ENCODE data around the gene TGFB1.

The TGFB1 gene

GRCh38 chr19:41369769-41370168, 16.0 kb upstream of the TGFB1 start:
- no peaks in the 10 kb centered on the region for H4K20me1 ChIP-seq (ENCODE audit: control insufficient read depth, insufficient read depth, low read depth, low read length)
- H3K4me1 ChIP-seq (ENCODE audit: control insufficient read depth, low read length), result peaks cover 14% of the 10 kb centered on the region
- H3K27ac ChIP-seq (ENCODE audit: low read depth, low read length), result no peak overlapping the region
- no peak overlapping the region for H3K4me2 ChIP-seq (ENCODE audit: low read length)
- no peaks in the 10 kb centered on the region for H3K9me3 ChIP-seq (ENCODE audit: control insufficient read depth, insufficient read depth, low read length)
- H3K4me3 ChIP-seq (ENCODE audit: low read length), result no peak overlapping the region
- no peaks in the 10 kb centered on the region for H3F3A ChIP-seq (ENCODE audit: control insufficient read depth, insufficient read depth)
- no peaks in the 10 kb centered on the region for H3K27me3 ChIP-seq (ENCODE audit: control insufficient read depth, low read length)
- no peaks in the 10 kb centered on the region; the same call in 1 of the 2 replicates for H3K36me3 ChIP-seq (ENCODE audit: control insufficient read depth, low read length)
- no peaks in the 10 kb centered on the region for H3K9me2 ChIP-seq (replicated peaks; ENCODE audit: control insufficient read depth, low read length)
- H3K79me2 ChIP-seq (ENCODE audit: control insufficient read depth, low read length), result peaks cover 21% of the 10 kb centered on the region
- TF ChIP-seq CTCF (IDR thresholded peaks at IDR 0.05; ENCODE audit: low read depth, low read length, poor library complexity, severe bottlenecking), result no peak
- TF ChIP-seq EZH2phosphoT487 (IDR thresholded peaks at IDR 0.05; ENCODE audit: borderline replicate concordance, low read length), result no peak

- H3K4me3 ChIP-seq (ENCODE audit: low read length), result no peak overlapping the region
- no peak overlapping the region for H3K27ac ChIP-seq (ENCODE audit: low read depth, low read length)
- no peaks in the 10 kb centered on the region for H3K9me3 ChIP-seq (ENCODE audit: control insufficient read depth, insufficient read depth, low read length)
- H3K27me3 ChIP-seq (ENCODE audit: control insufficient read depth, low read length), result no peaks in the 10 kb centered on the region
- H3K36me3 ChIP-seq (ENCODE audit: control insufficient read depth, low read length), result no peaks in the 10 kb centered on the region; the same call in none of the 2 replicates
- no peaks in the 10 kb centered on the region for H3F3A ChIP-seq (ENCODE audit: control insufficient read depth, insufficient read depth)
- peaks cover 23% of the 10 kb centered on the region for H3K4me1 ChIP-seq (ENCODE audit: control insufficient read depth, low read length)
- H4K20me1 ChIP-seq (ENCODE audit: control insufficient read depth, insufficient read depth, low read depth, low read length), result no peaks in the 10 kb centered on the region
- H3K4me2 ChIP-seq (ENCODE audit: low read length), result no peak overlapping the region
- TF ChIP-seq EZH2phosphoT487 (IDR thresholded peaks at IDR 0.05; ENCODE audit: borderline replicate concordance, low read length), result no peak
- TF ChIP-seq CTCF (IDR thresholded peaks at IDR 0.05; ENCODE audit: low read depth, low read length, poor library complexity, severe bottlenecking), result no peak
- no peaks in the 10 kb centered on the region for H3K9me2 ChIP-seq (replicated peaks; ENCODE audit: control insufficient read depth, low read length)
- peaks cover 31% of the 10 kb centered on the region for H3K79me2 ChIP-seq (ENCODE audit: control insufficient read depth, low read length)
Observed at GRCh38 chr19:41367848-41368301, 14.2 kb upstream of the TGFB1 start.

- no peaks in the 10 kb centered on the region for H4K20me1 ChIP-seq (ENCODE audit: control insufficient read depth, insufficient read depth, low read depth, low read length)
- no peaks in the 10 kb centered on the region for H3K27me3 ChIP-seq (ENCODE audit: control insufficient read depth, low read length)
- H3K9me2 ChIP-seq (replicated peaks; ENCODE audit: control insufficient read depth, low read length), result no peaks in the 10 kb centered on the region
- no peak overlapping the region for H3K4me3 ChIP-seq (ENCODE audit: low read length)
- H3K36me3 ChIP-seq (ENCODE audit: control insufficient read depth, low read length), result no peaks in the 10 kb centered on the region; the same call in none of the 2 replicates
- H3F3A ChIP-seq (ENCODE audit: control insufficient read depth, insufficient read depth), result 0 out of 2 replicates have a peak, but pooled peaks cover 2% of the 10 kb centered on the region
- no peaks in the 10 kb centered on the region for H3K9me3 ChIP-seq (ENCODE audit: control insufficient read depth, insufficient read depth, low read length)
- no peak overlapping the region for H3K27ac ChIP-seq (ENCODE audit: low read depth, low read length)
- no peak overlapping the region; the same call in 1 of the 2 replicates for H3K4me2 ChIP-seq (ENCODE audit: low read length)
- H3K4me1 ChIP-seq (ENCODE audit: control insufficient read depth, low read length), result peaks cover 25% of the 10 kb centered on the region
- peaks cover 31% of the 10 kb centered on the region for H3K79me2 ChIP-seq (ENCODE audit: control insufficient read depth, low read length)
- TF ChIP-seq CTCF (IDR thresholded peaks at IDR 0.05; ENCODE audit: low read depth, low read length, poor library complexity, severe bottlenecking) (peak; percentile 52), EZH2phosphoT487 (IDR thresholded peaks at IDR 0.05; ENCODE audit: borderline replicate concordance, low read length) (no peak)
Observed at GRCh38 chr19:41366089-41366488, 12.4 kb upstream of the TGFB1 start.

All from DOHH2 (cell line).